AG09309 (cell line): Measurements from ENCODE around the gene GPI.
A peak's percentile ranks its signal among the peaks of the same experiment; 100 is the strongest.

Experiments
- DNase-seq: peaks from one replicate; pipeline ENCODE4 v3.0.0-alpha.2; 2010; ENCODE audit warnings: low read depth
- H3K4me3 ChIP-seq: 2 replicates; pipeline ENCODE4 v1.5.1; 2011; ENCODE audit warnings: mild to moderate bottlenecking, low read depth, low read length, moderate library complexity; ENCODE audit not compliant: control insufficient read depth
- CTCF ChIP-seq: IDR thresholded peaks from 2 replicates; pipeline ENCODE4 v1.5.1; 2011; ENCODE audit warnings: mild to moderate bottlenecking, low read depth, low read length, inconsistent platforms; ENCODE audit not compliant: insufficient read depth, control insufficient read depth; ENCODE audit errors: missing control alignments

Gene GPI

GRCh38 chr19:34351382-34351826, 13.6 kb upstream of the GPI start:
- no peak for DNase-seq
- TF ChIP-seq CTCF: no peak

GRCh38 chr19:34353546-34353945, 11.4 kb upstream of the GPI start:
- H3K4me3 ChIP-seq: no peak overlapping the region
- no peak for TF ChIP-seq CTCF
- no peak for DNase-seq

More at GRCh38 chr19:34351382-34351826, 13.6 kb upstream of the GPI start:
- H3K4me3 ChIP-seq: no peak overlapping the region

GRCh38 chr19:34355201-34355600, 9.8 kb upstream of the GPI start:
- no peak for TF ChIP-seq CTCF

GRCh38 chr19:34356875-34357274, 8.1 kb upstream of the GPI start:
- TF ChIP-seq CTCF: no peak
- H3K4me3 ChIP-seq: no peak overlapping the region
- no peak for DNase-seq

More at GRCh38 chr19:34355201-34355600, 9.8 kb upstream of the GPI start:
- DNase-seq: no peak
- no peak overlapping the region for H3K4me3 ChIP-seq

GRCh38 chr19:34357431-34357830, 7.6 kb upstream of the GPI start:
- H3K4me3 ChIP-seq: no peak overlapping the region
- DNase-seq: no peak
- no peak for TF ChIP-seq CTCF

GRCh38 chr19:34359140-34359953, 5.6 kb upstream of the GPI start:
- TF ChIP-seq CTCF: peak; percentile 55
- peak; percentile 84 for DNase-seq
- peak overlapping the region; percentile 47 for H3K4me3 ChIP-seq
